SK-N-SH (cell line): ENCODE results near the gene MYO1F. TPM values are rescaled to one million over a fixed set of nuclear protein-coding genes. Genes with fewer than 3 reads are reported as not detected.

Experiments
- CTCF ChIA-PET: fragments of 300-600, 350-600 bp; formaldehyde crosslinking; extraction: SDS; loops from one replicate; lab custom pipeline; 2021; lab: Yijun Ruan, JAX
- POLR2A ChIA-PET: fragments of 350-600 bp; sonication (Branson Sonifier 250); formaldehyde crosslinking; extraction: SDS; loops from one replicate; lab custom pipeline; 2020; ENCODE audit warnings: antibody characterized with exemption, inconsistent platforms; lab: Yijun Ruan, JAX
- DNase-seq: peaks from one replicate; pipeline ENCODE4 v3.0.0; 2012
- H2AFZ ChIP-seq: fragments of 200-600 bp; sonication (generic); 2 replicates; pipeline ENCODE4 v1.8.1; 2016; ENCODE audit warnings: antibody characterized with exemption, mild to moderate bottlenecking, low read depth
- H3F3A ChIP-seq: fragments of 200-600 bp; sonication (generic); replicated peaks from 2 replicates; pipeline ENCODE3; 2016; ENCODE audit warnings: antibody characterized with exemption, mild to moderate bottlenecking; ENCODE audit not compliant: insufficient read depth
- H3K27ac ChIP-seq, 2 experiments: fragments of 200-500 bp in 1 of 2; fragments of 200-600 bp in 1 of 2; sonication (Bioruptor generic) in 1 of 2; sonication (generic), shearing (Covaris generic) in 1 of 2; 2 replicates each; pipeline versions ENCODE4 v1.5.1 to v1.6.1; 2014 to 2016; ENCODE audit warnings: low read depth in 2 of 2, inconsistent platforms in 1 of 2, low read length in 1 of 2, mild to moderate bottlenecking in 1 of 2, mixed read lengths in 1 of 2
- H3K27me3 ChIP-seq: fragments of 200-600 bp; sonication (generic), shearing (Covaris generic); 2 replicates; pipeline ENCODE4 v1.6.1; 2016; ENCODE audit warnings: mixed run types; ENCODE audit not compliant: insufficient read depth
- H3K36me3 ChIP-seq, 2 experiments: fragments of 200-500 bp in 1 of 2; fragments of 200-600 bp in 1 of 2; sonication (Bioruptor generic) in 1 of 2; sonication (generic) in 1 of 2; replicated peaks in 1 of 2; 2 replicates each; pipeline versions ENCODE3 to v1.5.1; 2014 to 2016; ENCODE audit warnings: low read length in 1 of 2, mild to moderate bottlenecking in 1 of 2; ENCODE audit not compliant: insufficient read depth in 2 of 2, control insufficient read depth in 1 of 2
- H3K4me1 ChIP-seq, 2 experiments: fragments of 200-500 bp in 1 of 2; fragments of 200-600 bp in 1 of 2; sonication (Bioruptor generic) in 1 of 2; sonication (generic), shearing (Covaris generic) in 1 of 2; 2 replicates each; pipeline versions ENCODE4 v1.5.1 to v1.6.1; 2014 to 2016; ENCODE audit warnings: low read depth in 1 of 2, low read length in 1 of 2, mixed run types in 1 of 2; ENCODE audit not compliant: insufficient read depth in 2 of 2, control insufficient read depth in 1 of 2
- H3K4me2 ChIP-seq: fragments of 200-600 bp; sonication (generic), shearing (Covaris generic); 2 replicates; pipeline ENCODE4 v1.6.1; 2017; ENCODE audit warnings: mixed run types
- H3K4me3 ChIP-seq, 2 experiments: fragments of 200-500 bp in 1 of 2; fragments of 200-600 bp in 1 of 2; sonication (Bioruptor generic) in 1 of 2; sonication (generic), shearing (Covaris generic) in 1 of 2; 2 replicates each; pipeline versions ENCODE4 v1.5.1 to v1.8.1; 2014 to 2016; ENCODE audit warnings: low read depth in 2 of 2, inconsistent platforms in 1 of 2, low read length in 1 of 2, mild to moderate bottlenecking in 1 of 2, mixed read lengths in 1 of 2, moderate library complexity in 1 of 2
- H3K79me2 ChIP-seq: fragments of 200-600 bp; sonication (generic); 2 replicates; pipeline ENCODE4 v1.8.1; 2017; ENCODE audit warnings: mild to moderate bottlenecking; ENCODE audit not compliant: insufficient read depth
- H3K9ac ChIP-seq: fragments of 200-600 bp; sonication (generic); 2 replicates; pipeline ENCODE4 v1.6.1; 2017; ENCODE audit warnings: mixed run types
- H3K9me2 ChIP-seq: fragments of 200-600 bp; sonication (generic); 2 replicates; pipeline ENCODE4 v1.6.1; 2017; ENCODE audit warnings: mixed run types
- H3K9me3 ChIP-seq: fragments of 200-600 bp; sonication (generic); 2 replicates; pipeline ENCODE4 v1.6.1; 2017; ENCODE audit warnings: mixed run types, mild to moderate bottlenecking, moderate library complexity
- H4K20me1 ChIP-seq: fragments of 200-600 bp; sonication (generic); 2 replicates; pipeline ENCODE4 v1.6.1; 2017; ENCODE audit warnings: mild to moderate bottlenecking, mixed run types; ENCODE audit not compliant: insufficient read depth
- CHD2 ChIP-seq: fragments of 150-350 bp; IDR thresholded peaks from 2 replicates; pipeline ENCODE4 v1.6.1; 2018; ENCODE audit warnings: low read length; ENCODE audit not compliant: partially characterized antibody
- CTCF ChIP-seq: fragments of 200-600 bp; sonication (generic); IDR thresholded peaks from 2 replicates; pipeline ENCODE4 v1.6.1; 2017; ENCODE audit warnings: antibody characterized with exemption, mild to moderate bottlenecking, moderate library complexity
- ELF1 ChIP-seq: IDR thresholded peaks from 2 replicates; pipeline ENCODE4 v1.4.0; 2012
- FOSL2 ChIP-seq: IDR thresholded peaks from 2 replicates; pipeline ENCODE4 v1.4.0; 2012; ENCODE audit warnings: low read depth, mild to moderate bottlenecking, moderate library complexity, borderline replicate concordance
- FOXM1 ChIP-seq: IDR thresholded peaks from 2 replicates; pipeline ENCODE4 v1.4.0; 2012; ENCODE audit warnings: low read depth, mild to moderate bottlenecking
- GABPA ChIP-seq: IDR thresholded peaks from 2 replicates; pipeline ENCODE4 v1.4.0; 2012; ENCODE audit warnings: low read depth, mild to moderate bottlenecking
- IRF3 ChIP-seq: fragments of 150-350 bp; IDR thresholded peaks from 2 replicates; pipeline ENCODE4 v1.6.1; 2016; ENCODE audit warnings: mild to moderate bottlenecking, low read depth, low read length
- MAX ChIP-seq: IDR thresholded peaks from 2 replicates; pipeline ENCODE4 v1.4.0; 2012; ENCODE audit warnings: low read depth
- MXI1 ChIP-seq: IDR thresholded peaks from 2 replicates; pipeline ENCODE4 v1.6.1; 2012; ENCODE audit warnings: mild to moderate bottlenecking, low read depth, low read length, improper control_type of control experiment
- RXRA ChIP-seq: IDR thresholded peaks from 2 replicates; pipeline ENCODE4 v1.4.0; 2012; ENCODE audit warnings: low read depth, mild to moderate bottlenecking, borderline replicate concordance
- SIN3A ChIP-seq: IDR thresholded peaks from 2 replicates; pipeline ENCODE4 v1.6.1; 2012; ENCODE audit warnings: low read depth, mild to moderate bottlenecking, low read length, moderate library complexity, borderline replicate concordance
- TCF12 ChIP-seq: IDR thresholded peaks from 2 replicates; pipeline ENCODE4 v1.4.0; 2012
- TEAD4 ChIP-seq: IDR thresholded peaks from 2 replicates; pipeline ENCODE4 v1.4.0; 2012; ENCODE audit warnings: mild to moderate bottlenecking, borderline replicate concordance; ENCODE audit not compliant: insufficient read depth
- USF1 ChIP-seq: IDR thresholded peaks from 2 replicates; pipeline ENCODE4 v1.4.0; 2012; ENCODE audit warnings: low read depth, borderline replicate concordance
- USF2 ChIP-seq: fragments of 150-350 bp; IDR thresholded peaks from 2 replicates; pipeline ENCODE4 v1.6.1; 2017; ENCODE audit warnings: antibody characterized with exemption, low read length, low read depth, borderline replicate concordance
- YY1 ChIP-seq: IDR thresholded peaks from 2 replicates; pipeline ENCODE4 v1.4.0; 2012; ENCODE audit warnings: low read depth, mild to moderate bottlenecking
- WGBS: methylation state at CpG from one replicate; pipeline ENCODE4 v1.1.6; 2017; ENCODE audit warnings: low lambda C conversion rate; 5-methylcytosine and 5-hydroxymethylcytosine counted together
- polyA plus RNA-seq, 3 experiments: library from polyadenylated mRNA; depleted of rRNA; stranded (reverse); fragments of >200 nt; gene quantifications; 2 replicates each; pipeline ENCODE4 v1.2.3, GENCODE V29; 2012

MYO1F gene
- polyA plus RNA-seq, 1 of the 3 experiments (the other 2 are of a cell fraction): 0.51 TPM

- Histone ChIP-seq H3K9me3 (no peaks in the 10 kb centered on the region), H3K9ac (no peak overlapping the region), H3K4me3 (no peak overlapping the region), H3F3A (no peaks in the 10 kb centered on the region), H3K4me2 (no peak overlapping the region), H4K20me1 (no peaks in the 10 kb centered on the region), H3K36me3 (no peaks in the 10 kb centered on the region), H3K9me2 (no peaks in the 10 kb centered on the region), H3K79me2 (no peaks in the 10 kb centered on the region), H3K4me1 (peaks cover 0 to 9% of the 10 kb centered on the region in 2 experiments; a peak in 1 of 4 replicates), H3K27ac (no peak overlapping the region), H3K27me3 (no peaks in the 10 kb centered on the region), H2AFZ (no peak overlapping the region)
- WGBS: 73% methylated on average over 2 of the region's 2 CpGs
- TF ChIP-seq RXRA (no peak), TCF12 (no peak), CTCF (peak; percentile 41)
- no peak for DNase-seq
- ChIA-PET POLR2A (no interaction called here), CTCF (interaction anchor here (1.3 to 11.2 kb wide), 4 partner anchors 11 to 48 kb away, joined by 3 to 152 read pairs (median 18); partner anchors contain the start of gene MYO1F)
These were observed 16.7 kb upstream of the MYO1F start for GRCh38 chr19:8593931-8594330.

GRCh38 chr19:8592231-8593009 lies 15.2 kb upstream of the MYO1F start:
- 4% methylated on average over 30 of the region's 55 CpGs for WGBS
- H3K9me2 ChIP-seq: no peaks in the 10 kb centered on the region
- no peaks in the 10 kb centered on the region for H3K27me3 ChIP-seq
- no peaks in the 10 kb centered on the region for H3K9me3 ChIP-seq
- H3K4me3 ChIP-seq: peak overlapping the region; percentile 44 to 60
- H3K4me2 ChIP-seq: peak overlapping the region; percentile 84
- no peaks in the 10 kb centered on the region for H4K20me1 ChIP-seq
- no peaks in the 10 kb centered on the region for H3K79me2 ChIP-seq
- H3K4me1 ChIP-seq: peaks cover 0 to 9% of the 10 kb centered on the region in 2 experiments; a peak in 1 of 4 replicates
- no peaks in the 10 kb centered on the region for H3K36me3 ChIP-seq
- peak overlapping the region in 1 of 2 experiments; percentile 48; a peak in 1 of 4 replicates for H3K27ac ChIP-seq
- TF ChIP-seq IRF3: no peak
- TF ChIP-seq GABPA: no peak
- TF ChIP-seq USF2: no peak
- no peak for TF ChIP-seq MAX
- no peak for TF ChIP-seq YY1
- no peak for TF ChIP-seq SIN3A
- no peak for TF ChIP-seq USF1
- no peak for TF ChIP-seq TEAD4
- TF ChIP-seq FOSL2: no peak
- TF ChIP-seq CHD2: peak; percentile 8
- TF ChIP-seq FOXM1: no peak
- TF ChIP-seq MXI1: peak; percentile 50
- no peak for TF ChIP-seq ELF1
- peak overlapping the region; percentile 82 for H2AFZ ChIP-seq
- no peak overlapping the region for H3K9ac ChIP-seq
- CTCF ChIA-PET: interaction anchor here (4.0 to 11.2 kb wide), 3 partner anchors 12 to 23 kb away, joined by 15 to 152 read pairs (median 22); partner anchors contain the start of gene MYO1F
- POLR2A ChIA-PET: interaction anchor here (0.6 kb wide), 1 partner anchor 216 kb away, joined by 3 read pairs; no protein-coding TSS in a partner anchor
- peak; percentile 98 for DNase-seq
- no peaks in the 10 kb centered on the region for H3F3A ChIP-seq
